ENCODE measurements around the gene E2F4. TPM values are rescaled to one million over a fixed set of nuclear protein-coding genes. Genes with fewer than 3 reads are reported as not detected.
A peak's percentile ranks its signal among the peaks of the same experiment; 100 is the strongest.

The E2F4 gene
- total and polyA plus RNA-seq, 2 of the 13 experiments (the other 11 are each of a cell fraction or from before 2014, with no cell fraction given) = 84.8 to 91.2 TPM

DNA sequence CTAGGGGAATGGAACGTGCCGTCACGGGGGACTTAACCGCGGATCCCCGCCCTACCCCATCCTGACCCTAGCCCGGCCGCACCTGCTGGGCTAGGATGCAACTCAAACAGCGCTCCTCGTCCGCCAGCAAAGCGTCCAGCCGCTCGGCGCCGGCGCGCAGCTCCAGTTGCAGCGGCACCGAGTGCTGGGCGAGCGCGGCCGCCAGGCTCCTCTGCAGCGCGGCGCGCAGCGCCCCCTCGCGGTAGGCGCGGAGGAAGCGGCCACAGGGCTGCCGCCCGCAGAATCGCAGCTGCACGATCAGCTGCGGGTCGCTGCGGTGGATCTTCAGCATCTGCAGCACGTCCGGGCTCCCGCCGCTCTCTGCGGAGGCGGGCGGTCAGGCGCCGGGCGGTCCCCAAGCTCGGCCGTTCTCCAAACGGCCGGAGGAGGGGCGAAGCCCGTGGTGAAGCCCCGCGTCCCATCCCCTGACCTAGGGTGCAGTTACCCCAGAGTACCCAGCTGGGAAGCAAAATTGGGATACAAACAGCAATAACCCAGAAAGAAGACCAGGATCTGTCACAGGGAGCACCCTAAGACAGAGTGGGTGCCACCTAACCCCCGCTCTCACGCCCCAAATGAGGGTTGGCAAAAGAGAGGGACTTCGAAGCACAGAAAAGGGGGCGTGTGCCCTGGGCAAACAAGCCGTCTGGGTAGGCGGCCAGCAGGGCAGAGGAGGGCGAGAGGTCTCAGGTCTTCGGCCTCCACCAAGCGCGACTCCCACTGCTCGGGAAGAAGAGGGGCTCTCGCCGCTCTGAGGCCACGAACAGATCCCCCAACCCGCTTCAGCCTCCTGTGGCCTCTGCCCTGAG, 36.4 kb upstream of the E2F4 start (continued):
- TF ChIP-seq HNRNPL (IDR thresholded peaks at IDR 0.05; ENCODE audit: low read depth, low read length) (no peak), ZNF790 (CRISPR knock-in tag; IDR thresholded peaks at IDR 0.05; ENCODE audit: borderline replicate concordance) (no peak), MTA3 (CRISPR knock-in tag; IDR thresholded peaks at IDR 0.05) (no peak), ATM (IDR thresholded peaks at IDR 0.05; ENCODE audit: borderline replicate concordance) (no peak), NFRKB (IDR thresholded peaks at IDR 0.05) (no peak), NR1H2 (CRISPR knock-in tag; IDR thresholded peaks at IDR 0.05; ENCODE audit: borderline replicate concordance, low read depth) (no peak), MAFK (conservative IDR thresholded peaks at IDR 0.05 in 1 of 2, IDR thresholded peaks at IDR 0.05 in 1 of 2; ENCODE audit: low read length in 2 of 2) (no peak), ERF (CRISPR knock-in tag; IDR thresholded peaks at IDR 0.05) (peak; percentile 34; the same call in 1 of the 2 replicates), ZNF326 (CRISPR knock-in tag; IDR thresholded peaks at IDR 0.05; ENCODE audit: borderline replicate concordance) (no peak), MIER3 (CRISPR knock-in tag; IDR thresholded peaks at IDR 0.05; ENCODE audit: borderline replicate concordance) (0 out of 2 replicates have a peak, but pooled peaks have one; percentile 19), JUN (CRISPR knock-in tag; IDR thresholded peaks at IDR 0.05) (no peak), ZNF772 (CRISPR knock-in tag; IDR thresholded peaks at IDR 0.05) (no peak; the same call in 1 of the 2 replicates), ZNF251 (CRISPR knock-in tag; IDR thresholded peaks at IDR 0.05) (no peak), SP5 (CRISPR knock-in tag; IDR thresholded peaks at IDR 0.05; ENCODE audit: borderline replicate concordance, low read depth) (0 out of 2 replicates have a peak, but pooled peaks have one; percentile 6), ZFYVE20 (CRISPR knock-in tag; IDR thresholded peaks at IDR 0.05; ENCODE audit: borderline replicate concordance, low read depth) (no peak), MXD4 (CRISPR knock-in tag; IDR thresholded peaks at IDR 0.05) (peak; percentile 67; the same call in 1 of the 2 replicates), RBAK (CRISPR knock-in tag; IDR thresholded peaks at IDR 0.05) (no peak), GABPB1 (CRISPR knock-in tag; IDR thresholded peaks at IDR 0.05) (peak; percentile 65; the same call in 1 of the 2 replicates)
- TF ChIP-seq, protein P1, sequence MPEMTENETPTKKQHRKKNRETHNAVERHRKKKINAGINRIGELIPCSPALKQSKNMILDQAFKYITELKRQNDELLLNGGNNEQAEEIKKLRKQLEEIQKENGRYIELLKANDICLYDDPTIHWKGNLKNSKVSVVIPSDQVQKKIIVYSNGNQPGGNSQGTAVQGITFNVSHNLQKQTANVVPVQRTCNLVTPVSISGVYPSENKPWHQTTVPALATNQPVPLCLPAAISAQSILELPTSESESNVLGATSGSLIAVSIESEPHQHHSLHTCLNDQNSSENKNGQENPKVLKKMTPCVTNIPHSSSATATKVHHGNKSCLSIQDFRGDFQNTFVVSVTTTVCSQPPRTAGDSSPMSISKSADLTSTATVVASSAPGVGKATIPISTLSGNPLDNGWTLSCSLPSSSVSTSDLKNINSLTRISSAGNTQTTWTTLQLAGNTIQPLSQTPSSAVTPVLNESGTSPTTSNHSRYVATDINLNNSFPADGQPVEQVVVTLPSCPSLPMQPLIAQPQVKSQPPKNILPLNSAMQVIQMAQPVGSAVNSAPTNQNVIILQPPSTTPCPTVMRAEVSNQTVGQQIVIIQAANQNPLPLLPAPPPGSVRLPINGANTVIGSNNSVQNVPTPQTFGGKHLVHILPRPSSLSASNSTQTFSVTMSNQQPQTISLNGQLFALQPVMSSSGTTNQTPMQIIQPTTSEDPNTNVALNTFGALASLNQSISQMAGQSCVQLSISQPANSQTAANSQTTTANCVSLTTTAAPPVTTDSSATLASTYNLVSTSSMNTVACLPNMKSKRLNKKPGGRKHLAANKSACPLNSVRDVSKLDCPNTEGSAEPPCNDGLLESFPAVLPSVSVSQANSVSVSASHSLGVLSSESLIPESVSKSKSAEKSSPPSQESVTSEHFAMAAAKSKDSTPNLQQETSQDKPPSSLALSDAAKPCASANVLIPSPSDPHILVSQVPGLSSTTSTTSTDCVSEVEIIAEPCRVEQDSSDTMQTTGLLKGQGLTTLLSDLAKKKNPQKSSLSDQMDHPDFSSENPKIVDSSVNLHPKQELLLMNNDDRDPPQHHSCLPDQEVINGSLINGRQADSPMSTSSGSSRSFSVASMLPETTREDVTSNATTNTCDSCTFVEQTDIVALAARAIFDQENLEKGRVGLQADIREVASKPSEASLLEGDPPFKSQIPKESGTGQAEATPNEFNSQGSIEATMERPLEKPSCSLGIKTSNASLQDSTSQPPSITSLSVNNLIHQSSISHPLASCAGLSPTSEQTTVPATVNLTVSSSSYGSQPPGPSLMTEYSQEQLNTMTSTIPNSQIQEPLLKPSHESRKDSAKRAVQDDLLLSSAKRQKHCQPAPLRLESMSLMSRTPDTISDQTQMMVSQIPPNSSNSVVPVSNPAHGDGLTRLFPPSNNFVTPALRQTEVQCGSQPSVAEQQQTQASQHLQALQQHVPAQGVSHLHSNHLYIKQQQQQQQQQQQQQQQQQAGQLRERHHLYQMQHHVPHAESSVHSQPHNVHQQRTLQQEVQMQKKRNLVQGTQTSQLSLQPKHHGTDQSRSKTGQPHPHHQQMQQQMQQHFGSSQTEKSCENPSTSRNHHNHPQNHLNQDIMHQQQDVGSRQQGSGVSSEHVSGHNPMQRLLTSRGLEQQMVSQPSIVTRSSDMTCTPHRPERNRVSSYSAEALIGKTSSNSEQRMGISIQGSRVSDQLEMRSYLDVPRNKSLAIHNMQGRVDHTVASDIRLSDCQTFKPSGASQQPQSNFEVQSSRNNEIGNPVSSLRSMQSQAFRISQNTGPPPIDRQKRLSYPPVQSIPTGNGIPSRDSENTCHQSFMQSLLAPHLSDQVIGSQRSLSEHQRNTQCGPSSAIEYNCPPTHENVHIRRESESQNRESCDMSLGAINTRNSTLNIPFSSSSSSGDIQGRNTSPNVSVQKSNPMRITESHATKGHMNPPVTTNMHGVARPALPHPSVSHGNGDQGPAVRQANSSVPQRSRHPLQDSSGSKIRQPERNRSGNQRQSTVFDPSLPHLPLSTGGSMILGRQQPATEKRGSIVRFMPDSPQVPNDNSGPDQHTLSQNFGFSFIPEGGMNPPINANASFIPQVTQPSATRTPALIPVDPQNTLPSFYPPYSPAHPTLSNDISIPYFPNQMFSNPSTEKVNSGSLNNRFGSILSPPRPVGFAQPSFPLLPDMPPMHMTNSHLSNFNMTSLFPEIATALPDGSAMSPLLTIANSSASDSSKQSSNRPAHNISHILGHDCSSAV (CRISPR knock-in tag; IDR thresholded peaks at IDR 0.05; ENCODE audit: borderline replicate concordance) = no peak
- TF ChIP-seq, protein P2, sequence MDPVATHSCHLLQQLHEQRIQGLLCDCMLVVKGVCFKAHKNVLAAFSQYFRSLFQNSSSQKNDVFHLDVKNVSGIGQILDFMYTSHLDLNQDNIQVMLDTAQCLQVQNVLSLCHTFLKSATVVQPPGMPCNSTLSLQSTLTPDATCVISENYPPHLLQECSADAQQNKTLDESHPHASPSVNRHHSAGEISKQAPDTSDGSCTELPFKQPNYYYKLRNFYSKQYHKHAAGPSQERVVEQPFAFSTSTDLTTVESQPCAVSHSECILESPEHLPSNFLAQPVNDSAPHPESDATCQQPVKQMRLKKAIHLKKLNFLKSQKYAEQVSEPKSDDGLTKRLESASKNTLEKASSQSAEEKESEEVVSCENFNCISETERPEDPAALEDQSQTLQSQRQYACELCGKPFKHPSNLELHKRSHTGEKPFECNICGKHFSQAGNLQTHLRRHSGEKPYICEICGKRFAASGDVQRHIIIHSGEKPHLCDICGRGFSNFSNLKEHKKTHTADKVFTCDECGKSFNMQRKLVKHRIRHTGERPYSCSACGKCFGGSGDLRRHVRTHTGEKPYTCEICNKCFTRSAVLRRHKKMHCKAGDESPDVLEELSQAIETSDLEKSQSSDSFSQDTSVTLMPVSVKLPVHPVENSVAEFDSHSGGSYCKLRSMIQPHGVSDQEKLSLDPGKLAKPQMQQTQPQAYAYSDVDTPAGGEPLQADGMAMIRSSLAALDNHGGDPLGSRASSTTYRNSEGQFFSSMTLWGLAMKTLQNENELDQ (CRISPR knock-in tag; IDR thresholded peaks at IDR 0.05; ENCODE audit: borderline replicate concordance) = no peak
